ENCODE data around the gene BCAT1. TPM values are rescaled to one million over a fixed set of nuclear protein-coding genes. Genes with fewer than 3 reads are reported as not detected.
"Not testable (repeated sequence)": the region's sequence is repeated elsewhere in the genome, so short reads cannot be mapped to it uniquely, and the experiment has no call there.

BCAT1 gene
- total RNA-seq, 1 donor from 2014 or later: 8.9 TPM

GRCh38 chr12:24926080-24926479 lies 22.8 kb downstream of the BCAT1 start:
- not testable (repeated sequence) for ATAC-seq

- no peak for ATAC-seq
These were observed 26.8 kb downstream of the BCAT1 start for GRCh38 chr12:24922090-24922489.

GRCh38 chr12:24921251-24922038 lies 27.5 kb downstream of the BCAT1 start:
- no peak for ATAC-seq

GRCh38 chr12:24920141-24920540 lies 28.8 kb downstream of the BCAT1 start:
- no peak for ATAC-seq

GRCh38 chr12:24919346-24920001 lies 29.4 kb downstream of the BCAT1 start:
- ATAC-seq: no peak

GRCh38 chr12:24918596-24918995 lies 30.3 kb downstream of the BCAT1 start:
- ATAC-seq: no peak

GRCh38 chr12:24915501-24915900 lies 33.4 kb downstream of the BCAT1 start:
- no peak for ATAC-seq

- no peak for ATAC-seq
These were observed 34.9 kb downstream of the BCAT1 start for GRCh38 chr12:24913953-24914352.

GRCh38 chr12:24913130-24913529 lies 35.8 kb downstream of the BCAT1 start:
- no peak for ATAC-seq

GRCh38 chr12:24911271-24911791 lies 37.6 kb downstream of the BCAT1 start:
- ATAC-seq: no peak

- not testable (repeated sequence) for ATAC-seq
These were observed 38.7 kb downstream of the BCAT1 start for GRCh38 chr12:24910192-24910591.

- ATAC-seq: peak; percentile 94
These were observed 39.2 kb downstream of the BCAT1 start for GRCh38 chr12:24909667-24910066.

GRCh38 chr12:24907464-24907863 lies 41.4 kb downstream of the BCAT1 start:
- ATAC-seq: no peak

GRCh38 chr12:24906141-24906540 lies 42.8 kb downstream of the BCAT1 start:
- no peak for ATAC-seq

- no peak for ATAC-seq
These were observed 43.5 kb downstream of the BCAT1 start for GRCh38 chr12:24905431-24905830.

GRCh38 chr12:24904871-24905270 lies 44.0 kb downstream of the BCAT1 start:
- no peak for ATAC-seq

- ATAC-seq: no peak
These were observed 45.4 kb downstream of the BCAT1 start for GRCh38 chr12:24903329-24904088.

GRCh38 chr12:24902511-24903328 lies 46.2 kb downstream of the BCAT1 start:
- peak; percentile 49 for ATAC-seq

GRCh38 chr12:24901576-24902461 lies 47.1 kb downstream of the BCAT1 start:
- ATAC-seq: no peak

GRCh38 chr12:24900196-24900595 lies 48.7 kb downstream of the BCAT1 start:
- no peak for ATAC-seq

GRCh38 chr12:24899503-24900075 lies 49.3 kb downstream of the BCAT1 start:
- no peak for ATAC-seq
